HG02943 (cell line): ENCODE data around the gene PRADC1.
"Not testable (repeated sequence)": the region's sequence is repeated elsewhere in the genome, so short reads cannot be mapped to it uniquely, and the experiment has no call there.

ENCODE experiments used
- ATAC-seq: cut with Tn5 transposase; IDR thresholded peaks from one replicate; pipeline ENCODE4 v1.9.1; 2021; ENCODE audit warnings: mild to moderate bottlenecking, low read depth, moderate library complexity; ENCODE audit not compliant: unreplicated experiment

Gene PRADC1

DNA sequence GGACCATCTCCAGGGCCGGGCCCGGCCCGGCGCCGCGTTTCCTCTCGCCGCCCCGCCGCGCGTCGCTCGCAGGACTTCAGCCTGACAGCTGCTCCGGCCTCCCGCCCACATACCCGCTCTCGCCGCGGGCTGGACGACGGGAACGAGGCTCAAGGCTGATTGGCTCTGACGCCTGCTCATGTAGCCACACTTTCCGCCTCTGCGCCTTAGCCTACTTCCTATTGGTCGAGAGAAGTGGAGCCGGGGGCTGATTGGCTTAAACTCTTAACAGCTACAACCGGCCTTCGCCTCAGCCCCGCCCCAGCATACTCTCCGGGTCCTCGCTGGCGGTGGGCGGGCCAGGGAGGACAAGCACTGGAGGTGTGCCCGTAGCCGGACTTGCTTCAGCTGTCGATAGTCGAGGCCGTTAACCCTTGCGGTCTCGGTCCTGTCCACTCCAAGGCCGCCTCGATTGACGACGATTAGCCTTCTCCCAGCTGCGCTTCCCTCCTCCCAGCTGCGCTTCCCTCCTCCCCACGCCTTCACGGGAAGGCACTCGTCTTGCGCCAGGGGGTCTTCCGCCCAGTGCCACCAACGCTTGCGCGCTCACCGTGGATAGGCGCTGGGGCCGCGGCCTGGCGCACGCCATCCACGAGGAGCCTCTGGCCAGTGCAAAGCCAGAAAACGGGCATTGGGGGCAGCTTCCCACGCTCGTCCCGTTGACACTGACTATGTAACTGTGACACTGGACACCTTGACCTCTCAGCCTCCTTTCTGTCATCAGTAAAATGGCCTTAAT lies at the start of gene PRADC1:
Gene PRADC1 (minus strand): TSS at position 86 of the 778 bp plus-strand sequence. CDS start 79 bp downstream, at position 7.
- ATAC-seq: peak; percentile 88

DNA sequence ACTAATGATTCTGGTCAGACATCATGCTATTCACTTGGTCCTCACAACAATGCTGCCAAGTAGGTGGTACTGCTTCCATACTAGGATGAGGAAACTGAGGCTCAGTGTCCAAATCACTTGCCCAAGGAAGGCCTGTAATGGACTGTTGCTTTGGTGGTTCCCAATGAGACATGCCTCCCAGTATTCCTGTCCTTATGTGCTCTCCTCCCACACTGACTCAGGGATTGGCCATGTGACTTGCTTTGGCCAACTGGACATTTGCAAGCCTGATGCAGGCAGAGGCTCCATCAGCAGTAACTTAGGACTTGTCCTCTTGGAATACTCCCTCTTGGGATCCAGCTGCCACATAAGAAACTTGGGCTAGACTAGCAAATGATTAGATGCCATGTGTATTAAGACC lies 48.2 kb upstream of the PRADC1 start:
- ATAC-seq: no peak

DNA sequence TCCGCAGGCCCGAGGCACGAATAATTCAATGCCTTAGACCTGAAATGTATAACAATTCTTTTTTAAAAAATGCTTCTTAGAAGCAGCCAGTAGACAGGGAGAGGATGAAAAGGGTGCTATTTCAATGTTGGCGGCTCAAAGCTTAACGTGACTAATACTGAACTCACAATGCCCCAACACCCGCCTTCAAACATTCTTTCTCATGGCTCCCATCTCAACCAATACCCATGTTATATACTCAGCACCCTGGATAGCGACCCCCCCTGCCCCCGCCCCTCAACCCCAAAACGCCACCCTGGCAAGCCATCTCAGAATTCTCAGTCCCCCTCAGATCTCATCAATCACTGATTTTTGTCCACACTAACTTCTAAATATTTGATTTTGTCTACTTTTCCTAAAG lies 46.8 kb upstream of the PRADC1 start:
- no peak for ATAC-seq

DNA sequence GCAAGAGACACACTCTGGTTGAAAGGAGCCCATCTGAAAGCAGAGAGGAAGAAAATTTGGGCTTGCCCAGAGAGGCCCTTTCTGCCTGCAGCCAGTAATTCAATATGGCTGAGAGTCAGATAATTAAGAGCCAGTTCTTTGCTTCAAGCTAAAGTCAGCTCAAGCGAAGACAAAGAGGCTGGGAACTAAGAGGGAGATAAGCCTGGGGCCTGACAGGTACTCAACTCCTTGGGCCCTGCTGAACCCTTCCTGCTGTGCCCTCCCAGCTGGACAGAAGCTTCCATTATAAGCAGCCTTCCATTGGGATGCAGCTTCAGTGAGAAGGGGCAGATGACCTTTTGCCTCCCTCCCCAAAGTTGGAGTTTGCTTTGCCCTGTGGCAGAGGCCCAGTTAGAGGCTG lies 39.2 kb upstream of the PRADC1 start:
- no peak for ATAC-seq

DNA sequence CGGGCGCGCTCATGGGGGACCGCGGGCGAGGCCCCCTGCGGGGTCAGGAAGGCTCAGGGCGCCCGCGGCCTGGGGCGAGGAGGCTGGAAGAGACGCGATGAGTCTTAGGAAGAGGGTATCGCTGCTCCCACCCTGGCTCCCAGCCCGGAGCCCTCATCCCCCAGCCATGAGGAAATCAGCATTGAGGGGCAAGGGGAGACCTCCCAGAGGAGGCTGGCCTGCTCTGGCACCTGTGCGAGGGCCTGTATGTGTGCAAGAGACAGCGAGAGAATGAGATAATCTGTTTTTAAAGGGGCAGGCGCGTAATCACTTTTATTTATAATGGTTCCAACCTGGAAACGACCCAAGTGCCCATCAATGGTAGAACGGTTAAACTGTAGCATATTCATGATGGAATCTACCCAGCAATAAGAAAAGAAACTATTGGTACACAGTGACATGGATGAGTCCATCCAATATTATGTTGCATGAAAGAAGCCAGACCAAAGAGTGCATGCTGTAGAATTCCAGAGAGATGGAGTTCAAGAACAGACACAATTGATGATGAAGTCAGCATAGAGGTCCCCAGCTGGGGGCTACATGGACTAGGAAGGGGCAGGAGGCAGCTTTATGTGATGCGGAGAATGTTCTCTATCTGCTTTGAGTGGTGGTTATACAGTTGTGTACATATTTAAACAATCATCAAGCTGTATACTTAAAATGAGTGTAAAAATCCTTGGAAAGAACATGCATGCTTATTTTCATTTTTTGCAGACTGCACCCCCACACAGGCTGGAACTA lies 36.8 kb upstream of the PRADC1 start:
- no peak for ATAC-seq

DNA sequence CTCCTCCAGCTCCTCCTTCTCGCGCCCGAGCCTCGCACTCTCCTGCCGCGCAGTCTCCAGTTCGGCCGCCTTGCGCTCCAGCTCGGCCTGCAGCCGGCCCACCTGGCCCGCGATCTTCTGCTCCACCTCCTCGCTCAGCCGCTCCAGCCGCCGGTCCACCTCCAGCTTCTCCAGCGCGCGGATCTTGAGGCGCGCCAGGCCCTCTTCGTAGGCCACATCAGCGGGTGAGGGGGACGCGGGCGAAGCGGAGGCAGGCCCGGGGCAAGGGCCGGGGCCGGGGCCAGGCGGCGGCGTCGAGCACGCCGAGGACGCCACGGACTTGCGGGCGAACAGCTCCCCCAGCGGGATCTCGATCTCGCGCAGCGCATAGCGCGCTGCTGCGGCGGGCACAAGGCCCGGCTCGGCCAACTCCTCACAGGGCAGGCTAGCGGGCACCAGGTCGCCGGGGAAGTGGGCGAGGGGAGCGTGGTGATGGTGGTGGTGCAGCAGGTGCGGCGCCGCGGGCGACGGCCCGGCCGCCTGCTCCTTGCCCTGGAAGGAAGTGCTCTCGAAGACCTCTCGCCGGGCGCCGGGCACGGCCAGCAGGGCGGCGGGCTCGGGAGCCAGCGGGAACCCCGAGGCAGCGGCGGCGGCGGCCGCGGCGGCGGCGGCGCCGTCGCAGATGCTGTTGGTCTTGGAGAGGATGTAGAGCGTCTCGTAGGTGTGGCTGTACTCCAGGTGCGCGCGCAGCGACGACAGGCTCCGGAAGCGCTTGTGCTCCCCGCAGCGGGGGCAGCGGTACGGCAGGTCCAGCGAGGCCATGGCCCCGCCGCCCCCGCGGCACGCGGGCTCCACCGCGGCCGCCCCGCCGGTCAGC lies 36.0 kb upstream of the PRADC1 start:
- ATAC-seq: peak; percentile 77

DNA sequence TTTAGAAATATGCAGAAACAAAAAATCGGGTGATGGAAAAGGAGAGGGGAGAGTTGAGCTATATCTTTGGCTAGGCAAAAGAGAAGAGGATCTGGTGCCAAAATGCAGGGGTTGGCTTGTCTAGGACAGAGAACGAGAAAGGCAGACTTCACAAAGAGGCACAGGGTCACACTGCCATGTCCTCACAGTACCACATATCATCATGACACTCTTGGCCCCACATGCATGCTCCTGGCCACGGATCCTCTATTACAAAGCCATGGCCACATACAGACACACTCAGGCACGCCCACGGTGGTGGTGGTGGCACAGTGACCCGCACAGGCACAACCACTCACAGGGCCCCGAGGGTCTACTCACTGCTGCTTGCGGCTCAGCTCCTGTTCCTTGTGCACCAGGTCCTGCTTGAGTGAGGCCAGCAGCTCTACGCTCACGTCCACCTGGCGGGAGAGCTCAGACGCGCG lies 35.4 kb upstream of the PRADC1 start:
- no peak for ATAC-seq

DNA sequence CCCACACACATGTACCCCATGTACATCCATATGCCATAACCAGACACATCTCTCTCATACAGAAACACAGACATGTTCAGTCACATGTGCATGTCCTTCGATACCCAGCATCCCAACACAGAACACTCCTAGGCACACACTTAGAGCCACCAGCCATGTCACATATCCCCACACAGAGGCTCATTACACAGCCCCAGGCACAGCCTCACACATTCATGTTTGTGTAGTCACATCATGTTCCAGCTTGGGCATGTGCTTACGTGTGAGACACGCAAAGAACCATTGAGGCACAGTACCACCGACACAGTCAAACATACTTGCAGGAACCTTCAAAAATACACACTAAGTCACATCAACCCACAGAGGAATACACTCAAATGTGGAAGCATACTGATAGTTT lies 34.0 kb upstream of the PRADC1 start:
- no peak for ATAC-seq

DNA sequence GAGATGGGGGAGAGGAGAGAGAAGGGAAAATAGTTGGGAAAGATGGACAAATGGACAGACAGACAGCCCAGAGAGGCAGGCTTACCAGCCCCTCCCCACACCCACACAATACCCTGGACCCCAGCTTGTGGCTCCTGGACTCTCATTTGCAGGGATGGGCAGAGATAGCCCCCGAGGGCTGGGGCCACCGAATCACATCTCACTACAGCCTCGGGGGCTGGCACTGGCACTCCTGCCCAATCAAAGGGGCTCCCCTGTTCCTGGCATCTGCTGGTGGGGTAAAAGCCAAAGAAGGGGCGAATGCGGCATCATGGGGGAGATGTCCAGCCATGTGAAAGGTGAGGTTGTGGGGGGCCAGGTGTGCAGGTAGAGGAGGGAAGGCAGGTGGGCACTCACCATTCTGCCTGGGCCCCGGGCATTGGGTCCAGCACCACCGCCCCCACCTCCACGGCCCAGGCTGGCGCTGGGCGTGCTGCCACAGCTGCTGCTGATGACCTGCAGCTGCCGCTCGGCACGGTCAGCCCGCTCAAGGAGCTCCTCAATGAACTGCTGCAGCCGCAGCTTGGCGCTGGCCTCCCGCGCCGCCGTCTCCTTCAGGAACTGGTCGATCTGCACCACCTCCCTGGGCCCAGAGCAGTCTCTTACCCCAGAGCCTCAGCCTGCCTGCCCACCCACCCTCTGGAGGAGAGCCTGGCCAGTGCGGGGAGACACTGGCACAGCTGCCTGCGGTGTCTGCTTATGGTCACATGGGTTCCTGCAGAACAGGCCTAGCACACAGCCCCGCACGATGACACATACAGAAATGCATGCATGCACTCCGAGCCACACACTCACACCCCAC lies 33.2 kb upstream of the PRADC1 start:
- no peak for ATAC-seq

DNA sequence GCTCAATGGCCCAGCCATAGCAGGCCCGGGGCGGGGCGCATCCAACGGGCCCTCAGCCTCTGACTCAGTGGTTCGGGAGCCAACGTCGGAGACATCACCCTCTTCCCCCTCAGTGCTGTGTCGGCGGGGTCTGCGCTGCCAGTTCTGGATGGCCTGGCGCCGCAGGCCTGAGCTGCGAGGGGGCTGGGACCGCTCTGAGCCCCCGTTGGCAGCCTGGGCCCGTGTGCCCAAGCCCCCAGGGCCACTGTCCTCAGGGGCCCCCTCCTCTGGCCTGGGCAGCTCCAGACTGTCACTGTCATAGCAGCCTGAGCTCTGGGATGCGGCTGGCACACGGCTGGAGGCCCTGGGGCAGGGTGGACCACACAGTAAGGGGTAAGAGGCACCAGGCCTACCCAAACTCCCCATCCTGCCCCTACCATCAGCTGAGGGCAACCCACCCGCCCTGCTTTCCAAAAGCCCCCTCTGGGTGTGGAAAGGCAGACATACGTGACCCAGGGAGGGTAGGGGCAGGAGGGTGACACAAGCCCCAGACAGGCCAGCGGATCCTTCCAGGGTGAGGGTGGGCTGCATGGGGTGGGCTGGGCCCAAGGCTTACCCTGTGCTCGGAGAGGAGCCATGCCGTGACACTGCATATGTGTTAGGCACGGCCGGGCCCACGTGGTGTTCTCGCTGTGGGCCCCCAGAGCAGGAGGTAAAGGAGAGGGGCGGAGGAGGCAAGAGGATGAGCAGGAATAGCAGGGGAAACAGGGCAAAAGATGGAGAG lies 32.4 kb upstream of the PRADC1 start:
- ATAC-seq: no peak

DNA sequence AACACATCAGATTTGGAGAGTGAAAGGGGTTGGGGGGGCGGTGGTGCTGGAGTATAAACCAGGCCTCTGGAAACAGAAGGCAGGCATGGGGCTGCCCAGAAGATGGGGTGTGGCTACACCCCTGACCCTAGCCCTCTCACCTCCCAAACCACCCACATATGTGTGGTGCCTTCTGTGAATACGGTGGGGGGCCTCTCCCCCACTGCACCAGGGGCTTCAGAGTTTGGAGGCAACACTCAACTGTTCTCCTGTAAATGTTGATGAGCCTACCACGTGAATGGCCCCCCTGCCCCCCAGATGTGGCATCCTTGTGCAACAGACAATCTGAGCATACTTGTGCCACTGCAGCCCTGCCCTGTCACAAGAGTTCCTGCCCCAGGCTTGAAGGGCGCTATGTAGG lies 31.7 kb upstream of the PRADC1 start:
- ATAC-seq: no peak

DNA sequence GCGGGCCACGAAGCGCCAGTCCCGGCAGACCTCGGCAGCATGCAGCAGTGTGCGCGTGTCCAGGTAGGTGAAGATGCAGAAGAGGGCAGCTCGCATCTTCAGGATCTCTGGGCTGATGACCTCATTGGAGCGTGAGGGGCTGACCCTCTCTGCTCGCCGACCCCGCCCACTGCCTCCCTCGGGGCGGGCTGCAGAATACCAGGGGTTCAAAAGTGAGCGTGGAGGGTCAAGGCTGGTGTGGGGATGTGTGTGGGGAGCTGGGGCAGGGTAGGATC lies 31.2 kb upstream of the PRADC1 start:
- no peak for ATAC-seq

DNA sequence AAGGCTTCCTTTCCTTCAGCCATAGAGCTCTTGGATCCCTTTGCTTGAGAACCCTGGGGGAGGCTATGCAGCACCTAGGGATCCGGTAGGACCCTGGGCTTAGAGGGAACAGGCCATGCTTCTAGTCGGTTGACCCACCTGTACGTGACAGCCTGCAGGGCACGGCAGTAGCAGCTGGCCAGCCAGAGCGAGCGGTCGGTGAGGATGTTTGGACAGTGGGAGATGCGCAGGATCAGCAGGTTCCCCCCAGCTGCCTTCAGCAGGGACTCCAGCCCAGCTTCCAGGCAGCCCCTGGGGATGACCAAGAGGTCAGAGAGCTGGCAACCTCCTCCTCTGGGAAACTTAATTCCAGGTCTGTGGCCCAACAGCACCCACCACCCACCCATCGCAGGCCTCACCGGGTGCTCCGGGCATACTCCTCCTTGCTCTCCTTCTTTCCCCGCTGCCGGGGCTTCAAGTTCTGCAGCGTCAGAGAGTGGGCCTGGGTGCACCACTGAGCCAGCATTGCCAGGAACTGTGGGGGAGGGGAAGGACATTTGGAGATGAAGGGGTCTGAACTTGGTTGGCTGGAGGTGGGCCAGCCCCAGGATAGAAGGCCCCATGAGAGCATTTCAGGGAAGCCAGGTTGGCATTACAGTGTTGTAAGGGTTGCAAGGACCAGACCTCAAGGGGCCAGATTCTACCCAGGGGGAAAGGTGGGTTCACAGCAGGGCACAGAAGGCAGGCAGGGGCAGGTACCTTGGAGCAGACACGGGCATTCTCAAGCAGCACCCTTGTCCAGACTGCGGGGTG lies 30.7 kb upstream of the PRADC1 start:
- no peak for ATAC-seq

DNA sequence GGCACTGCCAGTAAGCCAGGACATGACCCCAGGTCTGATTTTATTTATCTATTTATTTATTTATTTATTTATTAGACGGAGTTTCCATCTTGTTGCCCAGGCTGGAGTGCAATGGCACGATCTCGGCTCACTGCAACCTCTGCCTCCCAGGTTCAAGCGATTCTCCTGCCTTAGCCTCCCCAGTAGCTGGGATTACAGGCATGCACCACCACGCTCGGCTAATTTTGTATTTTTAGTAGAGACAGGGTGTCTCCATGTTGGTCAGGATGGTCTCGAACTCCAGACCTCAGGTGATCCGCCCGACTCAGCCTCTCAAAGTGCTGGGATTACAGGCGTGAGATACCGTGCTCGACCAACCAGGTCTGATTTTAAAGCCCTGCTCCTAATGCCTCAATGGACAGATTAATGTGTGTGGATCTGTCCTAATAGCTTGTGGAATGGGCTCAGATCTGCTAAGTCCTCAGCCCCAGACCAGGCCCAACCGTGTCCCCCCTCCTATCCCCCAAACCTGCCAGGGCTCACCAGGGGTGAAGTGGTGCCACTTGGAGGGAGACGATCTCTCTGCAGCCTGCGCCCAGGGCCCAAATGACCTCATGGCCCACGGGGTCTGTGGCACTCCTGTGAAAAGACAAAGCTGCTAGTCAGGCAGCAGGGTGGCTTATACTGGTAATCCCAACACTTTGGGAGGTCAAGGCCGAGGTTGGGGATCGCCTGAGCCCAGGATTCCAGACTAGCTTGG lies 29.8 kb upstream of the PRADC1 start:
- not testable (repeated sequence) for ATAC-seq

DNA sequence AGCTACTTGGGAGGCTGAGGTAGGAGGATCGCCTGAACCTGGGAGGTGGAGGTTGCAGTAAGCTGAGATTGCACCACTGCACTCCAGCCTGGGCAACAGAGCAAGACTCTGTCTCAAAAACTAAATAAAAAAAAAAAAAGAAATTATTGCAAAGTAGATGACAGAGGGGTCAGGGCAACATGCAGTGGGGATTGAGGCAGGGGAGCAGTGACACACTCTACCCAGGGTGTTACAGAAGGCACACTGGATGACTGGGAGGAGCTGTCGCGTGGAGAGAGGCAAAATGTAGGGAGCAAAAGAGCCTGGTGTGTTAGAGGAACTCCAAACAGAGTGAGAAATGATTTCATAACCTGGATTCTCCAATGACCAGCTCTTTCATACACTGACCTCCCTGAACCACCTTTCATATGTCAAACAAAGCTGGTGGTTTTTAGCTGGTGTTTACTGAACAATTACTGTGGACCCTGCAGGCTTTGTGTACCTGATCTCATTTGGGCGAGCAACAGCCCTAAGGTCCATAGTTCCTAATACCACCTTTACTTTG lies 29.1 kb upstream of the PRADC1 start:
- no peak for ATAC-seq

DNA sequence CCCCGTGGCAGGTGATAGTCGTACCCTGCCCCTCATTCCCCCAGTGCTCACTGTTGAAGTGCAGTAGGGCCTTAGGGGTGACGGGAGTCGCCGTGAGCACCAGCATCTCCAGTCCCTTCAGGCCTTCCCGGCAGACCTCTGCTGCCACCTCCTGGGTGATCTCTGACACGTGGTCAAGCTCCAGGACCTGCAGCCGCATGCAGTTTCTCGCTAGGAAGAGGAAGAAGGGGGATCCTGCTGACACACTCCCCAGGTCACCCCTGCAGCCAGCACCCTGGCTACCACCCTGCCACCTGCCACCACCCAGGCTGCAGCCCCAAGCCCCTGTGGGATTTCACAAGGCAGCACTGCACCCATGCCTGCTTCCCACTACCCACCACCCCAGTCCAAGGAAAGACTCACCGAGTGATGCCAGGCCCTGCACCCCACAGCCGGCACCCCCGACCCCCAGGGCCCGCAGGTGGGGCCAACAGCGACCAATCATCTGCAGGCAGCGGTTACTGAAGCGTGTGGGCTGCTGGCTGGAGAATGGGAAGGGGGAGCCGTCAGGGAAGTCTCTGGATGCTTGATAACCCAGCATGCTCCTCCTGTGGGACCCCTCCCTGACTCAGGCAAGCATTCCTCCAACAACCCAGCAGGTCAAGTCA lies 27.4 kb upstream of the PRADC1 start:
- ATAC-seq: no peak

DNA sequence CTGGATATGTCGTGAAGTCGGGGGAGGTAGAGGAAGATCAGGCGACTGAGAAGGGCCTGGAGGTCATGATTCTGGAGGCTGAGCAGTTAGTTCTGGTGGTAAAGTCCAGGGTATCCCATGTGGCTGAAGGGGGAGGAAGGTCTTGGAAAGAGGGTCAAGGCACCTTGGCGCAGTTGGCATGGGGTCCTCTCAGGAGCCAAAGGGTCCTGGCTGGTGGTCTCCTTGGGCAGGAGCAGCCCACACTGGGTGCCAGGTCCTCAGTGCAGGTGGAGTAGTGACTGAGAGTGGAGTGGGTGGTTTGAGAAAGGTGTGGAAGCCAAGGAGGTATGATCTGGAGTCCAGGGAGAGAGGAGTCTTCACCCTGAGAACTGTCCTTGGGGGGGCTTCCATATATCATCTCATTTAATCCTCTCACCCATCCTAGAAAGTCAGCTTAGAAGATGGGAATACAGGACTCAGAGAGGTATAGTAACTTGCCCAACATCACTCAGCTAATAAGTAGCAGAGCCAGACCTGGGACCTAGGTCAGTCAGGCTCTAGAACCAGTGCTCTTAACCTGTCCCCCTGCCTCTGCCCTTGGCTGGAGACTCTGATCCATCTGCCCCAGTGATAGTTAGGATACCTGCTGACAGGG lies 26.8 kb upstream of the PRADC1 start:
- no peak for ATAC-seq
